ENCODE results near the gene MYLK. TPM values are rescaled to one million over a fixed set of nuclear protein-coding genes. Genes with fewer than 3 reads are reported as not detected.
A peak's percentile ranks its signal among the peaks of the same experiment; 100 is the strongest.

The MYLK gene
- total RNA-seq, 1 donor from 2014 or later = 50.5 TPM

GRCh38 chr3:123767009-123767372, 117.1 kb downstream of the MYLK start:
- Histone ChIP-seq H2AFZ (ENCODE audit: low read depth, low read length) (no peak overlapping the region), H3K27me3 (ENCODE audit: insufficient read depth, low read length) (no peaks in the 10 kb centered on the region), H3K4me3 (ENCODE audit: insufficient read depth, low read depth, low read length) (no peak overlapping the region), H3K4me1 (ENCODE audit: insufficient read depth, low read length) (no peaks in the 10 kb centered on the region), H3K79me2 (ENCODE audit: insufficient read depth, low read length) (no peaks in the 10 kb centered on the region), H3K9me3 (ENCODE audit: insufficient read depth, low read depth, low read length) (no peaks in the 10 kb centered on the region), H3K9ac (ENCODE audit: low read length) (no peak overlapping the region), H3K27ac (ENCODE audit: low read depth, low read length) (no peak overlapping the region), H3K4me2 (ENCODE audit: low read length) (no peak overlapping the region), H4K20me1 (ENCODE audit: insufficient read depth, low read length) (no peaks in the 10 kb centered on the region), H3K36me3 (ENCODE audit: insufficient read depth, low read length) (peaks cover 9% of the 10 kb centered on the region)
- Mint-ChIP-seq H3K27ac (ENCODE audit: unreplicated experiment) (no peak overlapping the region), H3K4me1 (ENCODE audit: low read depth, unreplicated experiment) (peaks cover 7% of the 10 kb centered on the region), H3K36me3 (ENCODE audit: low read depth, unreplicated experiment) (peaks cover 25% of the 10 kb centered on the region), H3K9me3 (ENCODE audit: unreplicated experiment) (peaks cover 2% of the 10 kb centered on the region), H3K27me3 (ENCODE audit: low read depth, unreplicated experiment) (no peaks in the 10 kb centered on the region), H3K4me3 (ENCODE audit: unreplicated experiment) (no peak overlapping the region)
- FAIRE-seq = no peak
- TF ChIP-seq CTCF (IDR thresholded peaks at IDR 0.05; ENCODE audit: insufficient read depth, low read depth, low read length) = no peak
- no peak for TF ChIP-seq EZH2 (IDR thresholded peaks at IDR 0.05; ENCODE audit: insufficient read depth, low read length)
- no peak for DNase-seq (ENCODE audit: low read depth)

GRCh38 chr3:123766193-123767008, 117.7 kb downstream of the MYLK start:
- Mint-ChIP-seq H3K9me3 (ENCODE audit: unreplicated experiment) (peaks cover 2% of the 10 kb centered on the region), H3K36me3 (ENCODE audit: low read depth, unreplicated experiment) (peaks cover 25% of the 10 kb centered on the region), H3K27ac (ENCODE audit: unreplicated experiment) (no peak overlapping the region), H3K4me1 (ENCODE audit: low read depth, unreplicated experiment) (peaks cover 7% of the 10 kb centered on the region), H3K4me3 (ENCODE audit: unreplicated experiment) (peak overlapping the region; percentile 43), H3K27me3 (ENCODE audit: low read depth, unreplicated experiment) (no peaks in the 10 kb centered on the region)
- no peak overlapping the region for H3K4me3 ChIP-seq (ENCODE audit: insufficient read depth, low read depth, low read length)
- no peak overlapping the region for H3K9ac ChIP-seq (ENCODE audit: low read length)
- H3K27me3 ChIP-seq (ENCODE audit: insufficient read depth, low read length) = no peaks in the 10 kb centered on the region
- H3K4me2 ChIP-seq (ENCODE audit: low read length) = no peak overlapping the region
- no peak overlapping the region for H3K27ac ChIP-seq (ENCODE audit: low read depth, low read length)
- FAIRE-seq = no peak
- no peak for TF ChIP-seq EZH2 (IDR thresholded peaks at IDR 0.05; ENCODE audit: insufficient read depth, low read length)
- TF ChIP-seq CTCF (IDR thresholded peaks at IDR 0.05; ENCODE audit: insufficient read depth, low read depth, low read length) = no peak
- peaks cover 9% of the 10 kb centered on the region for H3K36me3 ChIP-seq (ENCODE audit: insufficient read depth, low read length)
- H3K9me3 ChIP-seq (ENCODE audit: insufficient read depth, low read depth, low read length) = no peaks in the 10 kb centered on the region
- H2AFZ ChIP-seq (ENCODE audit: low read depth, low read length) = no peak overlapping the region
- H4K20me1 ChIP-seq (ENCODE audit: insufficient read depth, low read length) = no peaks in the 10 kb centered on the region
- no peak for DNase-seq (ENCODE audit: low read depth)
- no peaks in the 10 kb centered on the region for H3K4me1 ChIP-seq (ENCODE audit: insufficient read depth, low read length)
- no peaks in the 10 kb centered on the region for H3K79me2 ChIP-seq (ENCODE audit: insufficient read depth, low read length)

- Histone ChIP-seq H3K27ac (ENCODE audit: low read depth, low read length) (no peak overlapping the region), H4K20me1 (ENCODE audit: insufficient read depth, low read length) (no peaks in the 10 kb centered on the region), H3K4me1 (ENCODE audit: insufficient read depth, low read length) (no peaks in the 10 kb centered on the region), H3K9me3 (ENCODE audit: insufficient read depth, low read depth, low read length) (no peaks in the 10 kb centered on the region), H3K4me3 (ENCODE audit: insufficient read depth, low read depth, low read length) (no peak overlapping the region), H3K27me3 (ENCODE audit: insufficient read depth, low read length) (no peaks in the 10 kb centered on the region), H3K9ac (ENCODE audit: low read length) (no peak overlapping the region), H3K4me2 (ENCODE audit: low read length) (no peak overlapping the region), H3K79me2 (ENCODE audit: insufficient read depth, low read length) (no peaks in the 10 kb centered on the region), H2AFZ (ENCODE audit: low read depth, low read length) (no peak overlapping the region), H3K36me3 (ENCODE audit: insufficient read depth, low read length) (peaks cover 9% of the 10 kb centered on the region)
- Mint-ChIP-seq H3K4me3 (ENCODE audit: unreplicated experiment) (no peak overlapping the region), H3K27me3 (ENCODE audit: low read depth, unreplicated experiment) (no peaks in the 10 kb centered on the region), H3K9me3 (ENCODE audit: unreplicated experiment) (peaks cover 2% of the 10 kb centered on the region), H3K4me1 (ENCODE audit: low read depth, unreplicated experiment) (peaks cover 10% of the 10 kb centered on the region), H3K36me3 (ENCODE audit: low read depth, unreplicated experiment) (peaks cover 24% of the 10 kb centered on the region), H3K27ac (ENCODE audit: unreplicated experiment) (no peak overlapping the region)
- TF ChIP-seq CTCF (IDR thresholded peaks at IDR 0.05; ENCODE audit: insufficient read depth, low read depth, low read length) (no peak), EZH2 (IDR thresholded peaks at IDR 0.05; ENCODE audit: insufficient read depth, low read length) (no peak)
- FAIRE-seq (no peak), DNase-seq (ENCODE audit: low read depth) (peak; percentile 76)
Measured at GRCh38 chr3:123765475-123766128, 118.5 kb downstream of the MYLK start.

Measured in astrocyte (in vitro differentiated cells and primary cell).